OCI-LY1 (cell line): ENCODE measurements around the gene PRKACB.
"Not testable (repeated sequence)": the region's sequence is repeated elsewhere in the genome, so short reads cannot be mapped to it uniquely, and the experiment has no call there.

Experiments
- H2AFZ ChIP-seq: fragments of 200-600 bp; sonication (generic), shearing (Covaris generic); 2 replicates; pipeline ENCODE4 v1.6.0; 2014; ENCODE audit warnings: antibody characterized with exemption, mild to moderate bottlenecking, low read length
- H3F3A ChIP-seq: fragments of 200-600 bp; sonication (generic), shearing (Covaris generic); 2 replicates; pipeline ENCODE4 v1.6.0; 2014; ENCODE audit warnings: mild to moderate bottlenecking, antibody characterized with exemption, low read length, moderate library complexity; ENCODE audit not compliant: insufficient read depth
- H3K27ac ChIP-seq: fragments of 200-600 bp; sonication (generic); 2 replicates; pipeline ENCODE4 v1.5.1; 2014; ENCODE audit warnings: low read length, mixed run types, mild to moderate bottlenecking, low read depth; ENCODE audit not compliant: poor library complexity, severe bottlenecking
- H3K27me3 ChIP-seq: fragments of 200-600 bp; sonication (generic); 2 replicates; pipeline ENCODE4 v1.6.0; 2014; ENCODE audit warnings: antibody characterized with exemption, mild to moderate bottlenecking, low read length, moderate library complexity; ENCODE audit not compliant: insufficient read depth
- H3K36me3 ChIP-seq: fragments of 200-600 bp; sonication (generic); 2 replicates; pipeline ENCODE4 v1.6.1; 2014; ENCODE audit warnings: mild to moderate bottlenecking, antibody characterized with exemption, low read length, moderate library complexity, mixed read lengths; ENCODE audit not compliant: insufficient read depth
- H3K4me1 ChIP-seq: fragments of 200-600 bp; sonication (generic); 2 replicates; pipeline ENCODE4 v1.5.1; 2014; ENCODE audit warnings: mild to moderate bottlenecking, low read length, moderate library complexity; ENCODE audit not compliant: insufficient read depth, severe bottlenecking
- H3K4me2 ChIP-seq: fragments of 200-600 bp; sonication (generic), shearing (Covaris generic); 2 replicates; pipeline ENCODE4 v1.6.1; 2014; ENCODE audit warnings: low read length
- H3K4me3 ChIP-seq: fragments of 200-600 bp; sonication (generic); 2 replicates; pipeline ENCODE4 v1.5.1; 2014; ENCODE audit warnings: low read length, low read depth, mild to moderate bottlenecking, mixed read lengths; ENCODE audit not compliant: poor library complexity, severe bottlenecking
- H3K79me2 ChIP-seq: fragments of 200-600 bp; shearing (Covaris generic); 2 replicates; pipeline ENCODE4 v1.6.1; 2016; ENCODE audit warnings: mixed run types, low read length, mixed read lengths; ENCODE audit not compliant: insufficient read depth
- H3K9ac ChIP-seq: fragments of 200-600 bp; sonication (generic), shearing (Covaris generic); 2 replicates; pipeline ENCODE4 v1.6.1; 2014; ENCODE audit warnings: mild to moderate bottlenecking, low read length, mixed read lengths
- H3K9me2 ChIP-seq: fragments of 200-600 bp; sonication (generic), shearing (Covaris generic); 2 replicates; pipeline ENCODE4 v1.6.1; 2014; ENCODE audit warnings: low read depth, mild to moderate bottlenecking, low read length, mixed read lengths
- H3K9me3 ChIP-seq: fragments of 200-600 bp; shearing (Covaris generic); 2 replicates; pipeline ENCODE4 v1.6.1; 2014; ENCODE audit warnings: low read length, mixed read lengths
- H4K20me1 ChIP-seq: fragments of 200-600 bp; sonication (generic), shearing (Covaris generic); 2 replicates; pipeline ENCODE4 v1.6.0; 2016; ENCODE audit warnings: mild to moderate bottlenecking, low read length; ENCODE audit not compliant: insufficient read depth
- EZH2 ChIP-seq: fragments of 200-600 bp; sonication (generic), shearing (Covaris generic); IDR thresholded peaks from 2 replicates; pipeline ENCODE4 v1.8.0; 2017; ENCODE audit warnings: borderline replicate concordance, mixed run types, mild to moderate bottlenecking, antibody characterized with exemption, low read length, moderate library complexity, mixed read lengths
- TF ChIP-seq, protein P1 (sequence below): fragments of 200-600 bp; sonication (generic), shearing (Covaris generic); IDR thresholded peaks from 2 replicates; pipeline ENCODE4 v1.5.1; 2017; ENCODE audit warnings: mild to moderate bottlenecking, antibody characterized with exemption, low read length, moderate library complexity, mixed read lengths

PRKACB gene

GRCh38 chr1:84224905-84225304, 80.8 kb downstream of the PRKACB start:
- Histone ChIP-seq H3K9ac (no peak overlapping the region), H3K4me2 (no peak overlapping the region), H4K20me1 (no peaks in the 10 kb centered on the region), H3K36me3 (peaks cover 72% of the 10 kb centered on the region), H2AFZ (no peak overlapping the region), H3F3A (no peaks in the 10 kb centered on the region), H3K4me1 (no peaks in the 10 kb centered on the region), H3K9me3 (peaks cover 6% of the 10 kb centered on the region; the same call in 1 of the 2 replicates), H3K79me2 (0 out of 2 replicates have a peak, but pooled peaks cover 4% of the 10 kb centered on the region), H3K27me3 (no peaks in the 10 kb centered on the region), H3K4me3 (no peak overlapping the region), H3K9me2 (no peaks in the 10 kb centered on the region), H3K27ac (no peak overlapping the region)
- TF ChIP-seq, protein P1, sequence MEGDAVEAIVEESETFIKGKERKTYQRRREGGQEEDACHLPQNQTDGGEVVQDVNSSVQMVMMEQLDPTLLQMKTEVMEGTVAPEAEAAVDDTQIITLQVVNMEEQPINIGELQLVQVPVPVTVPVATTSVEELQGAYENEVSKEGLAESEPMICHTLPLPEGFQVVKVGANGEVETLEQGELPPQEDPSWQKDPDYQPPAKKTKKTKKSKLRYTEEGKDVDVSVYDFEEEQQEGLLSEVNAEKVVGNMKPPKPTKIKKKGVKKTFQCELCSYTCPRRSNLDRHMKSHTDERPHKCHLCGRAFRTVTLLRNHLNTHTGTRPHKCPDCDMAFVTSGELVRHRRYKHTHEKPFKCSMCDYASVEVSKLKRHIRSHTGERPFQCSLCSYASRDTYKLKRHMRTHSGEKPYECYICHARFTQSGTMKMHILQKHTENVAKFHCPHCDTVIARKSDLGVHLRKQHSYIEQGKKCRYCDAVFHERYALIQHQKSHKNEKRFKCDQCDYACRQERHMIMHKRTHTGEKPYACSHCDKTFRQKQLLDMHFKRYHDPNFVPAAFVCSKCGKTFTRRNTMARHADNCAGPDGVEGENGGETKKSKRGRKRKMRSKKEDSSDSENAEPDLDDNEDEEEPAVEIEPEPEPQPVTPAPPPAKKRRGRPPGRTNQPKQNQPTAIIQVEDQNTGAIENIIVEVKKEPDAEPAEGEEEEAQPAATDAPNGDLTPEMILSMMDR = no peak
- TF ChIP-seq EZH2 = no peak

DNA sequence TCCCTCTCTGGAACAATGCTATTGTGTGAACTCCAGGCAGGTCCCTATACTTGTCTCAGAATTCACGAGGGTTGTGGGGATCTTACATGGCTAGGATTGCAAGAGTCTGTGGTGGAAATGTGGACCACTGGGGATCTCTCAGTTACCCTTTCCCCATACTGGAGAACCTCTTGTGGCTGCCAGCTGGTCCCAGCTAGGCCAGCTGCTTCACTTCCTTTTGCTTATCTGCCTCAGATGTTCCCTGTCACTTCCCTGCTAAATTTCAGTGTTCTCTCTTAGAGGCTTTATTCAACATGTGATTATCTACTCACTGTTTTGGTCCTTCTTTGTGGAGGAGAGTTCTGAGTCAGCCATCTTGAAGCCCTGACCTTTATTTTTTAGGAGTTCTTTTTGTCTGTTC, 81.6 kb downstream of the PRKACB start:
- H3K4me1 ChIP-seq = no peaks in the 10 kb centered on the region
- H3K4me3 ChIP-seq = no peak overlapping the region
- H3K36me3 ChIP-seq = peaks cover 65% of the 10 kb centered on the region
- H2AFZ ChIP-seq = no peak overlapping the region
- no peaks in the 10 kb centered on the region for H3K9me2 ChIP-seq
- 0 out of 2 replicates have a peak, but pooled peaks cover 4% of the 10 kb centered on the region for H3K79me2 ChIP-seq
- TF ChIP-seq EZH2 = no peak
- TF ChIP-seq, protein P1 = no peak
- peaks cover 6% of the 10 kb centered on the region; the same call in 1 of the 2 replicates for H3K9me3 ChIP-seq
- no peaks in the 10 kb centered on the region for H3K27me3 ChIP-seq
- no peak overlapping the region for H3K4me2 ChIP-seq
- H3K9ac ChIP-seq = no peak overlapping the region
- H4K20me1 ChIP-seq = no peaks in the 10 kb centered on the region
- H3F3A ChIP-seq = no peaks in the 10 kb centered on the region
- H3K27ac ChIP-seq = no peak overlapping the region

- not testable (repeated sequence) for H3K9me3 ChIP-seq
These were observed 88.6 kb downstream of the PRKACB start for GRCh38 chr1:84232676-84233075.

GRCh38 chr1:84236256-84236655, 92.2 kb downstream of the PRKACB start:
- no peak overlapping the region for H3K9ac ChIP-seq
- H4K20me1 ChIP-seq = no peaks in the 10 kb centered on the region
- H3K9me3 ChIP-seq = no peaks in the 10 kb centered on the region
- peaks cover 57% of the 10 kb centered on the region for H3K36me3 ChIP-seq
- no peak overlapping the region for H3K27ac ChIP-seq
- H2AFZ ChIP-seq = no peak overlapping the region
- no peak overlapping the region for H3K4me3 ChIP-seq
- H3F3A ChIP-seq = no peaks in the 10 kb centered on the region
- H3K79me2 ChIP-seq = no peaks in the 10 kb centered on the region
- no peaks in the 10 kb centered on the region for H3K9me2 ChIP-seq
- H3K4me1 ChIP-seq = no peaks in the 10 kb centered on the region
- TF ChIP-seq, protein P1 = no peak
- TF ChIP-seq EZH2 = no peak
- H3K27me3 ChIP-seq = no peaks in the 10 kb centered on the region
- H3K4me2 ChIP-seq = no peak overlapping the region

More at GRCh38 chr1:84232676-84233075, 88.6 kb downstream of the PRKACB start:
- H3K27me3 ChIP-seq, H3K4me2 ChIP-seq, H3K27ac ChIP-seq, H3K4me3 ChIP-seq, H3K4me1 ChIP-seq, H3F3A ChIP-seq, H3K9me2 ChIP-seq, H4K20me1 ChIP-seq, H3K9ac ChIP-seq, H2AFZ ChIP-seq, H3K79me2 ChIP-seq: not testable (repeated sequence)
- peaks cover 40% of the 10 kb centered on the region for H3K36me3 ChIP-seq
